ENCODE measurements around the gene MCEMP1.

DNA sequence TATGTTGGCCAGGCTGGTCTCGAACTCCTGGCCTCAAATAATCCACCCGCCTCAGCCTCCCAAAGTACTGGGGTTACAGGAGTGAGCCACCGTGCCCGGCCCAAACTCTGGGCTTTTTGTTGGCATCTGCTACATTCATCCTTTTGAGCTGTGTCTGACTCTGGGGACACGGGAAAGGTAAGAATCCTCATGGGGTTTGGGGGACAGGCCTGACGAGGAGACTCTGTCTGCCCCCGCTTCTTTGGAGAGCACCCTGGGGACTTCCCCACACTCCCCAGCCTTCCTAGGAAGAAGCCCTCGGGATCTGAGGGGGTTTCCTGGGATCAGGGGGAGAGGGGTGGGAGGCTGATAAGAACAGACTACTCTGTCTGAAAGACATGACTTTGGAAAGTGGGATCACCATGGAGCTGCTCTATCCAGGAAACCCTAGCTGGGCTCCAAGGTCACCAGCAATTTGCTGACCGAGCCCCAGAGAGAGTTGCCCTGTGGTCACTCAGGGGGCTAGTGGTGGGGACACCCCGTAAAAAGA lies 33.1 kb downstream of the MCEMP1 start:
- TF ChIP-seq, protein P1, sequence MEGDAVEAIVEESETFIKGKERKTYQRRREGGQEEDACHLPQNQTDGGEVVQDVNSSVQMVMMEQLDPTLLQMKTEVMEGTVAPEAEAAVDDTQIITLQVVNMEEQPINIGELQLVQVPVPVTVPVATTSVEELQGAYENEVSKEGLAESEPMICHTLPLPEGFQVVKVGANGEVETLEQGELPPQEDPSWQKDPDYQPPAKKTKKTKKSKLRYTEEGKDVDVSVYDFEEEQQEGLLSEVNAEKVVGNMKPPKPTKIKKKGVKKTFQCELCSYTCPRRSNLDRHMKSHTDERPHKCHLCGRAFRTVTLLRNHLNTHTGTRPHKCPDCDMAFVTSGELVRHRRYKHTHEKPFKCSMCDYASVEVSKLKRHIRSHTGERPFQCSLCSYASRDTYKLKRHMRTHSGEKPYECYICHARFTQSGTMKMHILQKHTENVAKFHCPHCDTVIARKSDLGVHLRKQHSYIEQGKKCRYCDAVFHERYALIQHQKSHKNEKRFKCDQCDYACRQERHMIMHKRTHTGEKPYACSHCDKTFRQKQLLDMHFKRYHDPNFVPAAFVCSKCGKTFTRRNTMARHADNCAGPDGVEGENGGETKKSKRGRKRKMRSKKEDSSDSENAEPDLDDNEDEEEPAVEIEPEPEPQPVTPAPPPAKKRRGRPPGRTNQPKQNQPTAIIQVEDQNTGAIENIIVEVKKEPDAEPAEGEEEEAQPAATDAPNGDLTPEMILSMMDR (IDR thresholded peaks at IDR 0.05; ENCODE audit: poor library complexity): no peak
- TF ChIP-seq EZH2 (IDR thresholded peaks at IDR 0.05; ENCODE audit: borderline replicate concordance) (no peak), EZH2phosphoT487 (IDR thresholded peaks at IDR 0.05; ENCODE audit: low read depth, severe bottlenecking, unreplicated experiment) (no peak)
